Left renal cortex interstitium (tissue), 4 donors: ENCODE data around the gene RNF14. TPM values are rescaled to one million over a fixed set of nuclear protein-coding genes. Genes with fewer than 3 reads are reported as not detected.

Experiments
- polyA plus RNA-seq, 4 donors: library from polyadenylated mRNA; unstranded; fragments of 120-200 nt; gene quantifications; one replicate each; pipeline ENCODE4 v1.2.1, GENCODE V29; 2013; ENCODE audit not compliant: insufficient read length in 4 of 4

RNF14 gene
- polyA plus RNA-seq, 4 donors = 52.3 to 74.8 (median 61.2) TPM

Other genes with a start within 250 kb of the RNF14 start
- 10 to 100 TPM; 19.7 to 29.1 (median 26.9) TPM for gene PCDH1, start 90.7 kb upstream of the RNF14 start, polyA plus RNA-seq
- gene DELE1, start 45.2 kb upstream of the RNF14 start, polyA plus RNA-seq = 100 to 1,000 TPM in 3 of 4 donors, 10 to 100 TPM in 1; 99.7 to 150 (median 112) TPM
- gene PCDH12, start 10.9 kb upstream of the RNF14 start, polyA plus RNA-seq = 10 to 100 TPM; 13.2 to 17.3 (median 16.5) TPM
- gene GNPDA1, start 43.9 kb downstream of the RNF14 start, polyA plus RNA-seq = 10 to 100 TPM; 60.1 to 62.8 (median 62.6) TPM
- 100 to 1,000 TPM; 101 to 147 (median 134) TPM for gene NDFIP1, start 139.7 kb downstream of the RNF14 start, polyA plus RNA-seq